GM20000 (cell line): ENCODE results near the gene KIF2C.

Experiments
- DNase-seq: peaks from one replicate; pipeline ENCODE4 v3.0.0; 2012; ENCODE audit warnings: low spot score
- TF ChIP-seq, protein P1 (sequence below): IDR thresholded peaks from 2 replicates; pipeline ENCODE4 v1.5.1; 2012; ENCODE audit warnings: mild to moderate bottlenecking, control low read depth; ENCODE audit errors: extremely low read depth, missing control alignments

KIF2C gene

DNA sequence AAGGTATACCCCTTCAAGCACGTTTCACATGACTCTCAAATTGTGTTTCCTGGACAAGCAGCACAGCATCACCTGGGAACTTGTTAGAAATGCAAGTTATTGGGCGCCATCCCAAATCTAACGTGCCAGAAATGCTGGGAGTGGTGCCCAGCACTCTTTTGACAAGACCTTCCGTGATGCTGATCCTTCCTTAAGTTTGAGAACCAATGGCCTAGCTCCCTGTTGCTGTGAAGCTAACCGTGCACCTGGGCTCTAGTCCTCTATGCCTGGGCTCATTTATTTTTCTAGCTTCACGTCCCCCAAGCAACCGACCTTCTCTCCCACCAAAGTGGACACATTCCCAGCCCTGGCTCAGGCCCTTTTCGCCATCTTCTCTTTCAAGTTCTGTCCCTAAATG, 44.1 kb downstream of the KIF2C start:
- no peak for DNase-seq
- TF ChIP-seq, protein P1, sequence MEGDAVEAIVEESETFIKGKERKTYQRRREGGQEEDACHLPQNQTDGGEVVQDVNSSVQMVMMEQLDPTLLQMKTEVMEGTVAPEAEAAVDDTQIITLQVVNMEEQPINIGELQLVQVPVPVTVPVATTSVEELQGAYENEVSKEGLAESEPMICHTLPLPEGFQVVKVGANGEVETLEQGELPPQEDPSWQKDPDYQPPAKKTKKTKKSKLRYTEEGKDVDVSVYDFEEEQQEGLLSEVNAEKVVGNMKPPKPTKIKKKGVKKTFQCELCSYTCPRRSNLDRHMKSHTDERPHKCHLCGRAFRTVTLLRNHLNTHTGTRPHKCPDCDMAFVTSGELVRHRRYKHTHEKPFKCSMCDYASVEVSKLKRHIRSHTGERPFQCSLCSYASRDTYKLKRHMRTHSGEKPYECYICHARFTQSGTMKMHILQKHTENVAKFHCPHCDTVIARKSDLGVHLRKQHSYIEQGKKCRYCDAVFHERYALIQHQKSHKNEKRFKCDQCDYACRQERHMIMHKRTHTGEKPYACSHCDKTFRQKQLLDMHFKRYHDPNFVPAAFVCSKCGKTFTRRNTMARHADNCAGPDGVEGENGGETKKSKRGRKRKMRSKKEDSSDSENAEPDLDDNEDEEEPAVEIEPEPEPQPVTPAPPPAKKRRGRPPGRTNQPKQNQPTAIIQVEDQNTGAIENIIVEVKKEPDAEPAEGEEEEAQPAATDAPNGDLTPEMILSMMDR, result no peak

DNA sequence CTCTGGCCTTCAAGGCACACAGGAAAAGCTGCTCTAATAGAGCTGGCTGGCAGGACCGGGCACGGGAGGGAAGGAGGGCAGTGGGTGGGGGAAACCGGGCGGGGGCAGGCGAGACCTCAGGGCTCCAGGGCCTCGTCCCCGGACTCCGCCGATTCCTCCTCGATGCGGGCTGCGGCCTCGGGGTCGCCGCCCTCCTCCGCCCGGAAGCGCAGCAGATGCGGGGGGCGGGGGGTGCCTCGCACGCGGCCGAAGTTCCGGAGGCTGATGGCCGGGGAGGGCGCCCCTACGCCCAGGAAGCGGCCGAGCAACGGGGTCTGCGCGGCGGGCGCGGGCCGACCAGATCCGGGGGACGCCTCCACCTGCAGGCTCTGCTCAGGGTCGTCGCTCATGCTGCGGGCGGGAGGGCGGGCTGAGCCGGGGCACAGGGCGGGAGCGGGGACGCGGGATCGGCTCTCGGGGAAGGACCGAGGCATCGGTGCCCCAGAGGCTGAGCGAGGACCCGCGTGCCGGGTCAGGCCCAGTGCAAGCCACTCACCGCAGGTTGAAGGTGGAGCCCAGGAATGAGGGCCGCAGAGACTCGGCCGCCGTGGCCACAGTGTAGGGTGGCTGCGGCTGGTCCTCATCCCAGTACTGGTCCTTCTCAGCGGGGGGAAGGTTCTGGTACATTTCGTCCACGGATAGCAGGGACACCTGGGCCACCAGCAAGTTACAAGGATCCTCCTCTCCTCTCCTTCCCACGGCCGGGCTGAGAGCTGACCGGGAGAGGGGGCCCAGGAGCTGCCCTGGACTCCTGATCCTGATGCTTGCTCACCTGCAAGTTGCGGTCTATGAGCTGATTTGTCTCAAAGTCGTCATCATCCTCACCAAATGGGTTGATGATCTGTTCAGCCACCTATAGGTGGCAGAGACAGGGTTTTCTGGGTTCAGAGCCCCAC, 44.7 kb downstream of the KIF2C start:
- TF ChIP-seq, protein P1, result no peak
- DNase-seq, result peak; percentile 68

DNA sequence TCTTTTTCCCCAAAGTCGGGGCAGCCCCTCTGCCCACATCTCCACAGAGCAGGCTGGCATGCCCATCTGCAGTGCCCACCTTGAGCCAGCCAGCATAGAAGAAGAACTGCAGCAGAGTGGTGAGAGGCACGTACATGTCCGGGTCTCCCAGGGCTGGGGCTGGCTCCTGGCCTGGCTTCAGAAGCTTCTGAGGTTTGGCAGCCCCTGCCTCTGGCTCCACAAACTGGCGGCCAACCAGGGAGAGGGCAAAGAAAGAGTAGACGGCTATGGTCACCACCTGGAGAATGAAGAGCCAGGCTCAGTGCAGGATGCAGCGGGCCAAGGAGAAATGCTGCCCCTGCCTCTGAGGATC, 45.4 kb downstream of the KIF2C start:
- TF ChIP-seq, protein P1, result no peak

DNA sequence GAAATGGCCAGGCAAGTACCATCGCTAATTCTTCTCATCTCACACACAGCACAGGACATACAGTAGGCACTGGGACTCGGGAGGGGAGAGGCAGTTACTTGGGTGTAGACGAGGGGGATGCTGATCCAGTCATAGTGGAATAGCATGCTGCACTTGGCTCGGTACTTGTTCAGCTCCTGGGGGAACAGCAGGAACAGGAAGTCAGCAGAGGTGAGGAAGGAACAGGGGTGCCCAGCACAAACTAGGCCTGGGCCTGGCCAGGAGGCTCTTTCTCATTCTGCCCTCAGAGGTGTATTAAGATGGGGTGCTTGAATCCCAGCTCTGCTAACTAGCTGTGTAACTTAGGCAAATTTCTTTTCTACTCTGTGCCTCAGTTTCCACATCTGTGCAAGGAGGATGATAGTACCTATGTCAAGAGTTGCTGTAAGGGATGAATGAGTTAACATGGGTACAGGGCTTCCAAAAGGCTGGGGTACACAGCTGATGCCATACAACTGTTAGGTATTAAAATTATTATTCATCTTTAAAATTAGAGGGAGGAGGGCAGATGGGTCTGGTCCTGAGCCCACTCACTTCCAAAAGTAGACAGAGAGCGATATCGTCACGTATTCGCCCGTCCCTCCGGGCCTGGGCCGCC, 46.0 kb downstream of the KIF2C start:
- TF ChIP-seq, protein P1, result no peak
- no peak for DNase-seq

More for the DNA sequence above, 45.4 kb downstream of the KIF2C start:
- no peak for DNase-seq

DNA sequence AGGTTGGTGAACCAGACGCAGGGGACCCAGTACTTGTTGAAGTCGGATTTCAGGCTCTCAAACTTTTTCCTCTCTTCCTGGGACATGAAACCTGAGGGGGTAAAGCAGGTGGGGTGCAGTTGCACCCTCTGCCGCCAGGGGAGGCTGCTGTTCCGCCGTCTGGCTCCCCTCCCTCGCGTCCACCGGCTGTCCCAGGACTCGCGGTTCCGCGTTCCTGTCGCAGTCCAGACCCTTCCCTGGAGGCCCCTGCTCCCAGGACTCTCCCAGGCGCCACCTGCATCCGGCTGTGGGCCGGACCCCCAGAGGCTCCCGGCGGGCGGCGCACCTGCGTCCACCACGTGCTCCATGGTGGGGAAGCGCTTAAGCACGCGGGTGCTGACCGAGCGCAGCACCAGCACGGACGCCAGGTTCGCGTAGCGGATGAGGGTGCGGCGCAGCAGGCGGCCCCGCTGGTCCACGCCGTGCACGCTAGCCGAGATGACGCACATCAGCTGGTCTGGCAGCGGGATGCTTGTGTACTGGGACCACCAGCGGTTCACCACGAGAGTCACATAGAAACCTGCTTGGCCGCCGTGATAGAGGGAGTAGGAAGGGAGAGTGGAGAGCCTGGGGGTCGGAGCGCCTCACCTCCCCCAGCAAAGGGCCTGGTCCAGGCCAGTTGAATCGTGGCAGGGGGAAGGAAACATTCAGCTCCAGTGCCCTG, 46.7 kb downstream of the KIF2C start:
- TF ChIP-seq, protein P1, result peak; percentile 93
- DNase-seq, result peak; percentile 85

DNA sequence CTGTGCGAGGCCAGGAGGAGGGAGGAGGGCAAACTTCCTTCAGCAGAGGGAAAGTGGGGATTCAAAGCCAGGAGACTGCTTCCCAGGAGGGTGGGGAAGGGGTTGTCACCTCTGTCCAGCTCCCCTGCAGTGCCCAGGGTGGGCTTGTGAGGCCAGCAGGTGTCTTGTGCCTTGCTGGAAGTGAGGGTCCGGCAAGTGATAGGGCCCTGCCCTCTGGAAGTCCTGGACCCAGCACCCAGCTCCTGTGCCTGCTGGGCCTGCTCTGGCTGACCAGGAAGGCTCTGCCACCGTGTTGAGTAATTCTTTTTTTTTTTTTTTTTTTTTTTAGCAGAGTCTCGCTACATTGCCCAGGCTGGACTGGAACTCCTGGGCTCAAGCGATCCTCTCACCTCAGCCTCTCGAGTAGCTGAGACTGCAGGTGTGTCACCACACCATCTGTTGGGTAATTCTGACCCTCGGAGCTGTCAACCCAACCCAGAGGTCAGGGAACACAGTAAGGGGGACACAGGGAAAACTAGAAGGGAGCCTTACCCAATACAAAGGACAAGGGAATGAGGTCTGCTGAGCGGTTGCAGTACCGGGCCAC, 47.3 kb downstream of the KIF2C start:
- DNase-seq, result no peak
- TF ChIP-seq, protein P1, result no peak
